DND-41 (cell line): ENCODE results near the gene FXR2.

ENCODE experiments used
- EZH2 ChIP-seq: IDR thresholded peaks from 3 replicates; pipeline ENCODE4 v1.6.1; 2012; ENCODE audit warnings: borderline replicate concordance, low read depth, mild to moderate bottlenecking, moderate library complexity, low read length, inconsistent platforms; ENCODE audit not compliant: severe bottlenecking
- TF ChIP-seq, protein P1 (sequence below): IDR thresholded peaks from 2 replicates; pipeline ENCODE4 v1.5.1; 2012; ENCODE audit warnings: borderline replicate concordance, low read length, moderate library complexity, mild to moderate bottlenecking; ENCODE audit not compliant: poor library complexity, severe bottlenecking; ENCODE audit errors: extremely low read depth

DNA sequence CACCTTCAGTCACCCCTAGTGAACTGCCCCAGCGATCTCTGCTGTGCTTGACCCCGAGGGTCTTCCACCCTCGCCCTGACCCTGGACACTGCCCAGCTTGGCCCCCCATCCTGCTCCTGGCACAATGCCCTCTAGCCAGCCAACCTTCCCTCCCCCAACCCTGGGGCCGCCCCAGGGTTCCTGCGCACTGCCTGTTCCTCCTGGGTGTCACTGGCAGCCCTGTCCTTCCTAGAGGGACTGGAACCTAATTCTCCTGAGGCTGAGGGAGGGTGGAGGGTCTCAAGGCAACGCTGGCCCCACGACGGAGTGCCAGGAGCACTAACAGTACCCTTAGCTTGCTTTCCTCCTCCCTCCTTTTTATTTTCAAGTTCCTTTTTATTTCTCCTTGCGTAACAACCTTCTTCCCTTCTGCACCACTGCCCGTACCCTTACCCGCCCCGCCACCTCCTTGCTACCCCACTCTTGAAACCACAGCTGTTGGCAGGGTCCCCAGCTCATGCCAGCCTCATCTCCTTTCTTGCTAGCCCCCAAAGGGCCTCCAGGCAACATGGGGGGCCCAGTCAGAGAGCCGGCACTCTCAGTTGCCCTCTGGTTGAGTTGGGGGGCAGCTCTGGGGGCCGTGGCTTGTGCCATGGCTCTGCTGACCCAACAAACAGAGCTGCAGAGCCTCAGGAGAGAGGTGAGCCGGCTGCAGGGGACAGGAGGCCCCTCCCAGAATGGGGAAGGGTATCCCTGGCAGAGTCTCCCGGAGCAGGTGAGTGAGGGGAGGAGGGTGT, 56.0 kb downstream of the FXR2 start, which contains the start of gene TNFSF13:
- TF ChIP-seq EZH2, result no peak
- TF ChIP-seq, protein P1, sequence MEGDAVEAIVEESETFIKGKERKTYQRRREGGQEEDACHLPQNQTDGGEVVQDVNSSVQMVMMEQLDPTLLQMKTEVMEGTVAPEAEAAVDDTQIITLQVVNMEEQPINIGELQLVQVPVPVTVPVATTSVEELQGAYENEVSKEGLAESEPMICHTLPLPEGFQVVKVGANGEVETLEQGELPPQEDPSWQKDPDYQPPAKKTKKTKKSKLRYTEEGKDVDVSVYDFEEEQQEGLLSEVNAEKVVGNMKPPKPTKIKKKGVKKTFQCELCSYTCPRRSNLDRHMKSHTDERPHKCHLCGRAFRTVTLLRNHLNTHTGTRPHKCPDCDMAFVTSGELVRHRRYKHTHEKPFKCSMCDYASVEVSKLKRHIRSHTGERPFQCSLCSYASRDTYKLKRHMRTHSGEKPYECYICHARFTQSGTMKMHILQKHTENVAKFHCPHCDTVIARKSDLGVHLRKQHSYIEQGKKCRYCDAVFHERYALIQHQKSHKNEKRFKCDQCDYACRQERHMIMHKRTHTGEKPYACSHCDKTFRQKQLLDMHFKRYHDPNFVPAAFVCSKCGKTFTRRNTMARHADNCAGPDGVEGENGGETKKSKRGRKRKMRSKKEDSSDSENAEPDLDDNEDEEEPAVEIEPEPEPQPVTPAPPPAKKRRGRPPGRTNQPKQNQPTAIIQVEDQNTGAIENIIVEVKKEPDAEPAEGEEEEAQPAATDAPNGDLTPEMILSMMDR, result no peak
